Measurements from ENCODE around the gene MGME1. TPM values are rescaled to one million over a fixed set of nuclear protein-coding genes. Genes with fewer than 3 reads are reported as not detected.

Gene MGME1
- total RNA-seq, 1 experiment from 2014 or later: 56.0 TPM

DNA sequence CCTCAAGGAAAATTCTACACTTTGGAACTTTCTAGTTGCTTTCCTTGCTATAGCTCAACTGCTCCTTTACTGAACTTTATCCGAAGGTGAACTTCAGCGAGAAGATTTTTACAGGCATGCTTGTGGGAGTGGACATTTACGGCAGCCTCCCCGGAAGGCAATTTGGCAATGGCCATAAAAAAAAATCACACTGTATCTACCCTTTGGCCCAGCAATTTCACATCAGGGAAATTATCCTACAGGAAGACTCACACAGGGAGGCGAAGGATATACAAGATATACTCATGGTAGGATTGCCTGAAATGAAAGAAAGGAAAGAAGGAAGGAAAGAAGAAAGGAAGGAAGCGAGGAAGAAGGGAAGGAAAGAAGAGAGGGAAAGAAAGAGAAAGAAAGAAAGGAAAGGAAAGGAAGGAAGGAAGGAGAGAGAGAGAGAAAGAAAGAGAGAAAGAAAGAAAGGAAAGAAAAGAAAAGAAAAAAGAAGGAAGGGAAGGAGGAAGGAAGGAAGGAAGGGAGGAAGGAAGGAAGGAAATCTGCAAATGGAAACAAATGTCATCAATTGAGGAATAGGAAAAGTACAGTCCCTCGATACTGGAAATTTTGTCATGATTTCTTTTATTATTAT, 63.2 kb downstream of the MGME1 start (continued):
- TF ChIP-seq, protein P1, sequence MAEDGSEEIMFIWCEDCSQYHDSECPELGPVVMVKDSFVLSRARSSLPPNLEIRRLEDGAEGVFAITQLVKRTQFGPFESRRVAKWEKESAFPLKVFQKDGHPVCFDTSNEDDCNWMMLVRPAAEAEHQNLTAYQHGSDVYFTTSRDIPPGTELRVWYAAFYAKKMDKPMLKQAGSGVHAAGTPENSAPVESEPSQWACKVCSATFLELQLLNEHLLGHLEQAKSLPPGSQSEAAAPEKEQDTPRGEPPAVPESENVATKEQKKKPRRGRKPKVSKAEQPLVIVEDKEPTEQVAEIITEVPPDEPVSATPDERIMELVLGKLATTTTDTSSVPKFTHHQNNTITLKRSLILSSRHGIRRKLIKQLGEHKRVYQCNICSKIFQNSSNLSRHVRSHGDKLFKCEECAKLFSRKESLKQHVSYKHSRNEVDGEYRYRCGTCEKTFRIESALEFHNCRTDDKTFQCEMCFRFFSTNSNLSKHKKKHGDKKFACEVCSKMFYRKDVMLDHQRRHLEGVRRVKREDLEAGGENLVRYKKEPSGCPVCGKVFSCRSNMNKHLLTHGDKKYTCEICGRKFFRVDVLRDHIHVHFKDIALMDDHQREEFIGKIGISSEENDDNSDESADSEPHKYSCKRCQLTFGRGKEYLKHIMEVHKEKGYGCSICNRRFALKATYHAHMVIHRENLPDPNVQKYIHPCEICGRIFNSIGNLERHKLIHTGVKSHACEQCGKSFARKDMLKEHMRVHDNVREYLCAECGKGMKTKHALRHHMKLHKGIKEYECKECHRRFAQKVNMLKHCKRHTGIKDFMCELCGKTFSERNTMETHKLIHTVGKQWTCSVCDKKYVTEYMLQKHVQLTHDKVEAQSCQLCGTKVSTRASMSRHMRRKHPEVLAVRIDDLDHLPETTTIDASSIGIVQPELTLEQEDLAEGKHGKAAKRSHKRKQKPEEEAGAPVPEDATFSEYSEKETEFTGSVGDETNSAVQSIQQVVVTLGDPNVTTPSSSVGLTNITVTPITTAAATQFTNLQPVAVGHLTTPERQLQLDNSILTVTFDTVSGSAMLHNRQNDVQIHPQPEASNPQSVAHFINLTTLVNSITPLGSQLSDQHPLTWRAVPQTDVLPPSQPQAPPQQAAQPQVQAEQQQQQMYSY (CRISPR knock-in tag; IDR thresholded peaks at IDR 0.05): no peak
- no peak for TF ChIP-seq SMAD4 (CRISPR knock-in tag; IDR thresholded peaks at IDR 0.05)
- TF ChIP-seq ZBTB21 (CRISPR knock-in tag; IDR thresholded peaks at IDR 0.05; ENCODE audit: borderline replicate concordance): no peak
- TF ChIP-seq, protein P2, sequence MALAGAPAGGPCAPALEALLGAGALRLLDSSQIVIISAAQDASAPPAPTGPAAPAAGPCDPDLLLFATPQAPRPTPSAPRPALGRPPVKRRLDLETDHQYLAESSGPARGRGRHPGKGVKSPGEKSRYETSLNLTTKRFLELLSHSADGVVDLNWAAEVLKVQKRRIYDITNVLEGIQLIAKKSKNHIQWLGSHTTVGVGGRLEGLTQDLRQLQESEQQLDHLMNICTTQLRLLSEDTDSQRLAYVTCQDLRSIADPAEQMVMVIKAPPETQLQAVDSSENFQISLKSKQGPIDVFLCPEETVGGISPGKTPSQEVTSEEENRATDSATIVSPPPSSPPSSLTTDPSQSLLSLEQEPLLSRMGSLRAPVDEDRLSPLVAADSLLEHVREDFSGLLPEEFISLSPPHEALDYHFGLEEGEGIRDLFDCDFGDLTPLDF (CRISPR knock-in tag; IDR thresholded peaks at IDR 0.05): no peak
- no peak for TF ChIP-seq SOX15 (CRISPR knock-in tag; IDR thresholded peaks at IDR 0.05)
- TF ChIP-seq RELA (CRISPR knock-in tag; IDR thresholded peaks at IDR 0.05; ENCODE audit: borderline replicate concordance): no peak
- TF ChIP-seq MYBL2 (CRISPR knock-in tag; IDR thresholded peaks at IDR 0.05): no peak
- TF ChIP-seq ZNF396 (CRISPR knock-in tag; IDR thresholded peaks at IDR 0.05; ENCODE audit: borderline replicate concordance): no peak

DNA sequence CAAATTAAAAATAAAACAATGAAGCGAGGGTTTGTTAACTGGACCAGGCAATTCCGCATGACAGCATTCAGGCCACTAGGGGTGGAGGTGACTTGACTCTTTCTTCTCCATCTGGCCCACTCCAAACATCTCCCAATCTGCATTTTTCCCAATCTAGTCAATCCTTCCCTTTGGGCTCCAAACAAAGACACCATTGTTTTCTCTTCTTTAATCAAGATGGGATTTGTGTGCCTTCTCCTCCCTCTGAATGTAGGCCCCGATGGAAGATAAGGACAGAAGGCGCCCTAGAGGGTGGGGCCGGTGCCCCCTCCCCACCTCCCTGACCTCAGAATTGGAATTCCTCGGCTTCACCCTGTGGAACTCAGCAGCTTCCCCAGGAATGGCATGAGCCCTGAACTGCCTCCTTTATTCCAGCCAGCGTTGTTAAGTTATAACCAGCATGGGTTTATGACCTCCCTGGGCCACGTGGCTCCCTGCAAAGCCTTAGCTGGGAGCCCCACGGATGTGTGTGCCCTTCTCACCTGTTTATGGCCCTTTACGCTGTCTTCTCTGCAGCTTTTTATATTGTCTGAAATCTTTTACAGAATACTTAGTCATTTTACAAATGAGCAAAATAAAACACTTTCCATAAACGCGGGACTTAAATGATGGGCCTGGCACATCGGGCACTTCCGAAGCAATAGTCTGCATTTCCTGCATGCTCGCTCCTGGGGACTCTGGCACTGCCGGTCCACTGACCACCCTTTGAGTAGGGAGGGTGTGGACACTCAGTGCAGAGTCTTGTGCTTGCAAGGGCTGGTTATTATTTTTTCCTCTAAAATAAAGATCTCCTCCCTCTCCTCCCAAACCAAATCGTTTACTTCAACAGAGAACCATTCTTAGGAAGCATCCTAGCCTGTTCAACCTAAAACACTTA, 64.4 kb downstream of the MGME1 start:
- TF ChIP-seq NFATC4 (CRISPR knock-in tag; IDR thresholded peaks at IDR 0.05): no peak
- no peak for TF ChIP-seq TCF7 (CRISPR knock-in tag; IDR thresholded peaks at IDR 0.05; ENCODE audit: low read depth)
- TF ChIP-seq JAZF1 (CRISPR knock-in tag; IDR thresholded peaks at IDR 0.05): no peak
- no peak for TF ChIP-seq CREB1 (CRISPR knock-in tag; IDR thresholded peaks at IDR 0.05)
- no peak for TF ChIP-seq ZNF138 (CRISPR knock-in tag; conservative IDR thresholded peaks at IDR 0.05)
- TF ChIP-seq, protein P3, sequence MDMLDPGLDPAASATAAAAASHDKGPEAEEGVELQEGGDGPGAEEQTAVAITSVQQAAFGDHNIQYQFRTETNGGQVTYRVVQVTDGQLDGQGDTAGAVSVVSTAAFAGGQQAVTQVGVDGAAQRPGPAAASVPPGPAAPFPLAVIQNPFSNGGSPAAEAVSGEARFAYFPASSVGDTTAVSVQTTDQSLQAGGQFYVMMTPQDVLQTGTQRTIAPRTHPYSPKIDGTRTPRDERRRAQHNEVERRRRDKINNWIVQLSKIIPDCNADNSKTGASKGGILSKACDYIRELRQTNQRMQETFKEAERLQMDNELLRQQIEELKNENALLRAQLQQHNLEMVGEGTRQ (CRISPR knock-in tag; IDR thresholded peaks at IDR 0.05): no peak
- TF ChIP-seq FOXK1 (CRISPR knock-in tag; IDR thresholded peaks at IDR 0.05): no peak
- TF ChIP-seq, protein P4, sequence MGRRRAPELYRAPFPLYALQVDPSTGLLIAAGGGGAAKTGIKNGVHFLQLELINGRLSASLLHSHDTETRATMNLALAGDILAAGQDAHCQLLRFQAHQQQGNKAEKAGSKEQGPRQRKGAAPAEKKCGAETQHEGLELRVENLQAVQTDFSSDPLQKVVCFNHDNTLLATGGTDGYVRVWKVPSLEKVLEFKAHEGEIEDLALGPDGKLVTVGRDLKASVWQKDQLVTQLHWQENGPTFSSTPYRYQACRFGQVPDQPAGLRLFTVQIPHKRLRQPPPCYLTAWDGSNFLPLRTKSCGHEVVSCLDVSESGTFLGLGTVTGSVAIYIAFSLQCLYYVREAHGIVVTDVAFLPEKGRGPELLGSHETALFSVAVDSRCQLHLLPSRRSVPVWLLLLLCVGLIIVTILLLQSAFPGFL (CRISPR knock-in tag; IDR thresholded peaks at IDR 0.05; ENCODE audit: borderline replicate concordance): no peak
- no peak for TF ChIP-seq ETV6 (CRISPR knock-in tag; IDR thresholded peaks at IDR 0.05)
- TF ChIP-seq NR1H2 (CRISPR knock-in tag; IDR thresholded peaks at IDR 0.05): no peak
- TF ChIP-seq, protein P5, sequence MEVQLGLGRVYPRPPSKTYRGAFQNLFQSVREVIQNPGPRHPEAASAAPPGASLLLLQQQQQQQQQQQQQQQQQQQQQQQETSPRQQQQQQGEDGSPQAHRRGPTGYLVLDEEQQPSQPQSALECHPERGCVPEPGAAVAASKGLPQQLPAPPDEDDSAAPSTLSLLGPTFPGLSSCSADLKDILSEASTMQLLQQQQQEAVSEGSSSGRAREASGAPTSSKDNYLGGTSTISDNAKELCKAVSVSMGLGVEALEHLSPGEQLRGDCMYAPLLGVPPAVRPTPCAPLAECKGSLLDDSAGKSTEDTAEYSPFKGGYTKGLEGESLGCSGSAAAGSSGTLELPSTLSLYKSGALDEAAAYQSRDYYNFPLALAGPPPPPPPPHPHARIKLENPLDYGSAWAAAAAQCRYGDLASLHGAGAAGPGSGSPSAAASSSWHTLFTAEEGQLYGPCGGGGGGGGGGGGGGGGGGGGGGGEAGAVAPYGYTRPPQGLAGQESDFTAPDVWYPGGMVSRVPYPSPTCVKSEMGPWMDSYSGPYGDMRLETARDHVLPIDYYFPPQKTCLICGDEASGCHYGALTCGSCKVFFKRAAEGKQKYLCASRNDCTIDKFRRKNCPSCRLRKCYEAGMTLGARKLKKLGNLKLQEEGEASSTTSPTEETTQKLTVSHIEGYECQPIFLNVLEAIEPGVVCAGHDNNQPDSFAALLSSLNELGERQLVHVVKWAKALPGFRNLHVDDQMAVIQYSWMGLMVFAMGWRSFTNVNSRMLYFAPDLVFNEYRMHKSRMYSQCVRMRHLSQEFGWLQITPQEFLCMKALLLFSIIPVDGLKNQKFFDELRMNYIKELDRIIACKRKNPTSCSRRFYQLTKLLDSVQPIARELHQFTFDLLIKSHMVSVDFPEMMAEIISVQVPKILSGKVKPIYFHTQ (CRISPR knock-in tag; IDR thresholded peaks at IDR 0.05): no peak
- no peak for TF ChIP-seq FOXP1 (CRISPR knock-in tag; IDR thresholded peaks at IDR 0.05; ENCODE audit: borderline replicate concordance)
- TF ChIP-seq JUN (CRISPR knock-in tag; IDR thresholded peaks at IDR 0.05): no peak
- TF ChIP-seq, protein P2 (CRISPR knock-in tag; IDR thresholded peaks at IDR 0.05): no peak
- TF ChIP-seq EMX1 (CRISPR knock-in tag; IDR thresholded peaks at IDR 0.05): no peak
- no peak for TF ChIP-seq SMAD4 (CRISPR knock-in tag; IDR thresholded peaks at IDR 0.05)
- ATAC-seq (peak; percentile 84), DNase-seq (ENCODE audit: low spot score) (no peak)
- peaks cover 8% of the 10 kb centered on the region for H3K4me1 Mint-ChIP-seq
- peaks cover 5% of the 10 kb centered on the region for H3K36me3 Mint-ChIP-seq
- no peak overlapping the region for H3K4me3 Mint-ChIP-seq
- ChIA-PET CTCF (interaction anchor here (1.6 kb wide), 1 partner anchor 243 kb away, joined by 4 read pairs; no protein-coding TSS in a partner anchor), POLR2A (no interaction called here)
- no peaks in the 10 kb centered on the region for H3K9me3 Mint-ChIP-seq
- peak overlapping the region; percentile 26; the same call in 1 of the 2 replicates for H3K27ac Mint-ChIP-seq
- no peaks in the 10 kb centered on the region for H3K27me3 Mint-ChIP-seq (ENCODE audit: low read depth)
